Stomach (tissue), 4 donors: ENCODE results near the gene NENF.

Experiments used
- CTCF ChIP-seq, 7 experiments: fragments of 450-650 bp in 4 of 7; fragments of 200-600 bp in 3 of 7; sonication (generic) in 3 of 7; IDR thresholded peaks; one replicate each; pipeline ENCODE4 v1.5.1; 2016 to 2019; ENCODE audit warnings: antibody characterized with exemption in 7 of 7, control low read depth in 2 of 7, mild to moderate bottlenecking in 1 of 7
- EP300 ChIP-seq: sonication (generic); formaldehyde crosslinking; IDR thresholded peaks from one replicate; pipeline ENCODE4 v1.6.1; 2017; ENCODE audit warnings: antibody characterized with exemption
- POLR2A ChIP-seq, 4 donors: fragments of 450-650 bp; IDR thresholded peaks; one replicate each; pipeline ENCODE4 v1.6.1; 2016; ENCODE audit warnings: antibody characterized with exemption in 4 of 4, control low read depth in 2 of 4, mild to moderate bottlenecking in 1 of 4, moderate library complexity in 1 of 4
- POLR2AphosphoS5 ChIP-seq, 3 donors: sonication (generic); formaldehyde crosslinking; IDR thresholded peaks; one replicate each; pipeline ENCODE4 v1.6.1; 2016; ENCODE audit warnings: antibody characterized with exemption in 3 of 3

GRCh38 chr1:212457740-212458338 lies 25.1 kb downstream of the NENF start:
- peak in 4 of 7 experiments; percentile 4 to 22 (median 18) for TF ChIP-seq CTCF (IDR thresholded peaks at IDR 0.05)
- TF ChIP-seq EP300, result no peak
- TF ChIP-seq POLR2A (IDR thresholded peaks at IDR 0.05), result no peak
- no peak for TF ChIP-seq POLR2AphosphoS5 (IDR thresholded peaks at IDR 0.05)
